WTC11 (cell line): Measurements from ENCODE around the gene TBC1D10B. TPM values are rescaled to one million over a fixed set of nuclear protein-coding genes. Genes with fewer than 3 reads are reported as not detected.

Experiments used
- ATAC-seq: fragments of 200-7000 bp; cut with Tn5 transposase; 2 replicates; pipeline ENCODE4 v1.10.0; 2021; ENCODE audit warnings: mild to moderate bottlenecking, moderate library complexity
- CTCF ChIA-PET: fragments of 300-600 bp; sonication (Branson Sonifier 250); formaldehyde crosslinking; loops from one replicate; lab custom pipeline; 2021; ENCODE audit warnings: antibody characterized with exemption; lab: Charles Lee
- POLR2A ChIA-PET: fragments of 350-600 bp; sonication (Branson Sonifier 250); formaldehyde crosslinking; loops from one replicate; lab custom pipeline; 2021; ENCODE audit warnings: antibody characterized with exemption; lab: Charles Lee
- DNase-seq: peaks from one replicate; pipeline ENCODE4 v3.0.0; 2021; ENCODE audit warnings: low spot score
- H3K27ac Mint-ChIP-seq: 2 replicates; pipeline ENCODE4 v1.8.0; 2021; ENCODE audit warnings: mixed read lengths
- H3K27me3 Mint-ChIP-seq: 2 replicates; pipeline ENCODE4 v1.8.0; 2021; ENCODE audit warnings: low read depth, mild to moderate bottlenecking, moderate library complexity, mixed read lengths
- H3K36me3 Mint-ChIP-seq: 2 replicates; pipeline ENCODE4 v1.8.0; 2021; ENCODE audit warnings: mixed read lengths
- H3K4me1 Mint-ChIP-seq: 2 replicates; pipeline ENCODE4 v1.8.0; 2022; ENCODE audit warnings: mixed read lengths
- H3K4me3 Mint-ChIP-seq: 2 replicates; pipeline ENCODE4 v1.8.0; 2021; ENCODE audit warnings: mild to moderate bottlenecking, moderate library complexity, mixed read lengths
- H3K9me3 Mint-ChIP-seq: 2 replicates; pipeline ENCODE4 v1.8.0; 2021; ENCODE audit warnings: mixed read lengths
- E2F4 ChIP-seq: sonication (generic); formaldehyde crosslinking; IDR thresholded peaks from 2 replicates; pipeline ENCODE4 v1.8.1; 2022; ENCODE audit warnings: low read depth, mild to moderate bottlenecking, moderate library complexity, missing genetic modification reagents, borderline replicate concordance
- E2F5 ChIP-seq: sonication (generic); formaldehyde crosslinking; IDR thresholded peaks from 2 replicates; pipeline ENCODE4 v1.8.1; 2022; ENCODE audit warnings: mild to moderate bottlenecking, moderate library complexity, missing genetic modification reagents
- ESRRA ChIP-seq: sonication (generic); formaldehyde crosslinking; IDR thresholded peaks from 2 replicates; pipeline ENCODE4 v1.8.1; 2022; ENCODE audit warnings: mild to moderate bottlenecking, missing genetic modification reagents, borderline replicate concordance
- FOXP4 ChIP-seq: sonication (generic); formaldehyde crosslinking; IDR thresholded peaks from 2 replicates; pipeline ENCODE4 v1.8.0; 2022; ENCODE audit warnings: mild to moderate bottlenecking, missing genetic modification reagents
- GABPB1 ChIP-seq: sonication (generic); formaldehyde crosslinking; IDR thresholded peaks from 2 replicates; pipeline ENCODE4 v1.8.1; 2023; ENCODE audit warnings: mild to moderate bottlenecking, missing genetic modification reagents
- GRHL2 ChIP-seq: fragments of 250-450 bp; sonication (Bioruptor Pico); IDR thresholded peaks from 2 replicates; pipeline ENCODE4 v1.8.0; 2022; ENCODE audit warnings: mild to moderate bottlenecking, moderate library complexity; ENCODE audit not compliant: insufficient replicate concordance, severe bottlenecking
- HMGA2 ChIP-seq: fragments of 250-450 bp; sonication (Bioruptor Pico); IDR thresholded peaks from 2 replicates; pipeline ENCODE4 v1.4.0; 2021; ENCODE audit warnings: mild to moderate bottlenecking, moderate library complexity
- MXD4 ChIP-seq: fragments of 250-450 bp; sonication (Bioruptor Pico); IDR thresholded peaks from 2 replicates; pipeline ENCODE4 v1.8.0; 2021; ENCODE audit warnings: mild to moderate bottlenecking, moderate library complexity, borderline replicate concordance
- NFATC4 ChIP-seq: fragments of 250-450 bp; sonication (Bioruptor Pico); IDR thresholded peaks from 2 replicates; pipeline ENCODE4 v1.9.0; 2021; ENCODE audit warnings: mild to moderate bottlenecking
- NR1H2 ChIP-seq: sonication (generic); formaldehyde crosslinking; IDR thresholded peaks from 2 replicates; pipeline ENCODE4 v1.9.0; 2021; ENCODE audit warnings: mild to moderate bottlenecking, moderate library complexity, missing genetic modification reagents
- NR2C2 ChIP-seq: sonication (generic); formaldehyde crosslinking; IDR thresholded peaks from 2 replicates; pipeline ENCODE4 v1.8.0; 2022; ENCODE audit warnings: mild to moderate bottlenecking, missing genetic modification reagents
- TP53 ChIP-seq: sonication (generic); formaldehyde crosslinking; IDR thresholded peaks from 2 replicates; pipeline ENCODE4 v1.8.1; 2023; ENCODE audit warnings: mild to moderate bottlenecking, missing genetic modification reagents
- ZNF219 ChIP-seq: sonication (generic); formaldehyde crosslinking; IDR thresholded peaks from 2 replicates; pipeline ENCODE4 v1.8.0; 2023; ENCODE audit warnings: missing genetic modification reagents, mild to moderate bottlenecking, borderline replicate concordance
- total RNA-seq: library from RNA; stranded (reverse); gene quantifications from 3 replicates; pipeline ENCODE4 v1.2.3, GENCODE V29; 2021
- TF ChIP-seq, protein P1 (sequence below): sonication (generic); formaldehyde crosslinking; IDR thresholded peaks from 2 replicates; pipeline ENCODE4 v1.8.0; 2023; ENCODE audit warnings: missing genetic modification reagents
- TF ChIP-seq, protein P2 (sequence below): fragments of 200-600 bp; IDR thresholded peaks from 2 replicates; pipeline ENCODE4 v1.8.0; 2022; ENCODE audit warnings: antibody characterized with exemption
- TF ChIP-seq, protein P3 (sequence below): sonication (generic); formaldehyde crosslinking; IDR thresholded peaks from 2 replicates; pipeline ENCODE4 v1.8.1; 2023; ENCODE audit warnings: mild to moderate bottlenecking, missing genetic modification reagents, moderate library complexity
- TF ChIP-seq, protein P4 (sequence below): fragments of 250-450 bp; sonication (Bioruptor Pico); conservative IDR thresholded peaks from 2 replicates; pipeline ENCODE4 v1.9.0; 2021; ENCODE audit warnings: mild to moderate bottlenecking
- TF ChIP-seq, protein P5 (sequence below): fragments of 250-450 bp; sonication (Bioruptor Pico); IDR thresholded peaks from 2 replicates; pipeline ENCODE4 v1.9.0; 2021; ENCODE audit warnings: mild to moderate bottlenecking, borderline replicate concordance

Gene TBC1D10B
- total RNA-seq, 1 experiment from 2014 or later: 40.5 TPM

- CTCF ChIA-PET: no interaction called here
- DNase-seq (no peak), ATAC-seq (no peak)
- H3K4me1 Mint-ChIP-seq: peaks cover 9% of the 10 kb centered on the region
- no peaks in the 10 kb centered on the region for H3K9me3 Mint-ChIP-seq
- no peak for TF ChIP-seq NR2C2
- TF ChIP-seq NR1H2 (CRISPR knock-in tag): no peak
- TF ChIP-seq, protein P1, sequence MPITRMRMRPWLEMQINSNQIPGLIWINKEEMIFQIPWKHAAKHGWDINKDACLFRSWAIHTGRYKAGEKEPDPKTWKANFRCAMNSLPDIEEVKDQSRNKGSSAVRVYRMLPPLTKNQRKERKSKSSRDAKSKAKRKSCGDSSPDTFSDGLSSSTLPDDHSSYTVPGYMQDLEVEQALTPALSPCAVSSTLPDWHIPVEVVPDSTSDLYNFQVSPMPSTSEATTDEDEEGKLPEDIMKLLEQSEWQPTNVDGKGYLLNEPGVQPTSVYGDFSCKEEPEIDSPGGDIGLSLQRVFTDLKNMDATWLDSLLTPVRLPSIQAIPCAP (CRISPR knock-in tag): no peak
- TF ChIP-seq ZNF219: no peak
- no peak for TF ChIP-seq E2F4
- no peak overlapping the region for H3K4me3 Mint-ChIP-seq
- H3K36me3 Mint-ChIP-seq: 0 out of 2 replicates have a peak, but pooled peaks cover 2% of the 10 kb centered on the region
- POLR2A ChIA-PET: no interaction called here
- peaks cover 13% of the 10 kb centered on the region for H3K27me3 Mint-ChIP-seq
- H3K27ac Mint-ChIP-seq: no peak overlapping the region
Measured at GRCh38 chr16:30380803-30381208, 10.5 kb upstream of the TBC1D10B start.

- ChIA-PET CTCF (no interaction called here), POLR2A (no interaction called here)
- H3K4me1 Mint-ChIP-seq: peaks cover 14% of the 10 kb centered on the region
- peaks cover 8% of the 10 kb centered on the region for H3K27me3 Mint-ChIP-seq
- H3K9me3 Mint-ChIP-seq: no peaks in the 10 kb centered on the region
- no peak for DNase-seq
- no peak for ATAC-seq
- H3K36me3 Mint-ChIP-seq: 0 out of 2 replicates have a peak, but pooled peaks cover 2% of the 10 kb centered on the region
- H3K4me3 Mint-ChIP-seq: peak overlapping the region; percentile 96
- peak overlapping the region; percentile 46 for H3K27ac Mint-ChIP-seq
- TF ChIP-seq, protein P2, sequence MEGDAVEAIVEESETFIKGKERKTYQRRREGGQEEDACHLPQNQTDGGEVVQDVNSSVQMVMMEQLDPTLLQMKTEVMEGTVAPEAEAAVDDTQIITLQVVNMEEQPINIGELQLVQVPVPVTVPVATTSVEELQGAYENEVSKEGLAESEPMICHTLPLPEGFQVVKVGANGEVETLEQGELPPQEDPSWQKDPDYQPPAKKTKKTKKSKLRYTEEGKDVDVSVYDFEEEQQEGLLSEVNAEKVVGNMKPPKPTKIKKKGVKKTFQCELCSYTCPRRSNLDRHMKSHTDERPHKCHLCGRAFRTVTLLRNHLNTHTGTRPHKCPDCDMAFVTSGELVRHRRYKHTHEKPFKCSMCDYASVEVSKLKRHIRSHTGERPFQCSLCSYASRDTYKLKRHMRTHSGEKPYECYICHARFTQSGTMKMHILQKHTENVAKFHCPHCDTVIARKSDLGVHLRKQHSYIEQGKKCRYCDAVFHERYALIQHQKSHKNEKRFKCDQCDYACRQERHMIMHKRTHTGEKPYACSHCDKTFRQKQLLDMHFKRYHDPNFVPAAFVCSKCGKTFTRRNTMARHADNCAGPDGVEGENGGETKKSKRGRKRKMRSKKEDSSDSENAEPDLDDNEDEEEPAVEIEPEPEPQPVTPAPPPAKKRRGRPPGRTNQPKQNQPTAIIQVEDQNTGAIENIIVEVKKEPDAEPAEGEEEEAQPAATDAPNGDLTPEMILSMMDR: no peak
- TF ChIP-seq MXD4: no peak
- no peak for TF ChIP-seq E2F5 (CRISPR knock-in tag)
- no peak for TF ChIP-seq HMGA2 (CRISPR knock-in tag)
- TF ChIP-seq GABPB1 (CRISPR knock-in tag): no peak
- no peak for TF ChIP-seq NFATC4 (CRISPR knock-in tag)
- TF ChIP-seq, protein P3, sequence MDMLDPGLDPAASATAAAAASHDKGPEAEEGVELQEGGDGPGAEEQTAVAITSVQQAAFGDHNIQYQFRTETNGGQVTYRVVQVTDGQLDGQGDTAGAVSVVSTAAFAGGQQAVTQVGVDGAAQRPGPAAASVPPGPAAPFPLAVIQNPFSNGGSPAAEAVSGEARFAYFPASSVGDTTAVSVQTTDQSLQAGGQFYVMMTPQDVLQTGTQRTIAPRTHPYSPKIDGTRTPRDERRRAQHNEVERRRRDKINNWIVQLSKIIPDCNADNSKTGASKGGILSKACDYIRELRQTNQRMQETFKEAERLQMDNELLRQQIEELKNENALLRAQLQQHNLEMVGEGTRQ (CRISPR knock-in tag): no peak
- TF ChIP-seq, protein P4, sequence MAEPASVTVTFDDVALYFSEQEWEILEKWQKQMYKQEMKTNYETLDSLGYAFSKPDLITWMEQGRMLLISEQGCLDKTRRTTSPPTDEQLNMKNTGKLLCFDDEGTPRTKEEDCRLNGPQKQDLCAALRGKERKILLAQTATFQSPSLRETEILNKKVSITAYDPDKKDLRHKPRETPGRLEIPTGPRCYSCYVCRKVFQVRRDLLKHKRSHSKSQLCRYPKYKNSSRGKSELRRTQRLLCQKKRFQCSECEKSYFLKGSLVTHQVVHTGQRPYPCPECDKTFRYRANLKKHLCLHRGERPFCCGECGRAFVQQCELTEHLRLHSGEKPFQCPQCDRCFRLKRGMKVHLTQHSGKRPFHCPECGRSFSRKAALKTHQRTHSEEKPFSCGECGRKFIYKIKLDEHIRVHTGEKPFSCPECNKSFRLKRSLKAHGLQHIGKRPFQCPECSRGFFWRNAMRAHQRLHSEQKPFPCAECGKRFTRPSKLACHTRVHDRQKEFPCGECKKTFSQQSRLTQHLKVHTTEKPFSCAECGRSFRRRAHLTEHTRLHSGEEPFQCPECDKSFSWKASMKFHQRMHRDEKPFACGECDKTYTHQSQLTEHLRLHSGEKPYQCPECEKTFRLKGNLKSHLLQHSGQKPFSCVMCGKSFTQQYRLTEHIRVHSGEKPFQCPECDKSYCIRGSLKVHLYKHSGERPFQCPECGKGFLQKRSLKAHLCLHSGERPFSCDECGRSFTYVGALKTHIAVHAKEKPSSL (CRISPR knock-in tag): no peak
- TF ChIP-seq FOXP4: no peak
- TF ChIP-seq, protein P5, sequence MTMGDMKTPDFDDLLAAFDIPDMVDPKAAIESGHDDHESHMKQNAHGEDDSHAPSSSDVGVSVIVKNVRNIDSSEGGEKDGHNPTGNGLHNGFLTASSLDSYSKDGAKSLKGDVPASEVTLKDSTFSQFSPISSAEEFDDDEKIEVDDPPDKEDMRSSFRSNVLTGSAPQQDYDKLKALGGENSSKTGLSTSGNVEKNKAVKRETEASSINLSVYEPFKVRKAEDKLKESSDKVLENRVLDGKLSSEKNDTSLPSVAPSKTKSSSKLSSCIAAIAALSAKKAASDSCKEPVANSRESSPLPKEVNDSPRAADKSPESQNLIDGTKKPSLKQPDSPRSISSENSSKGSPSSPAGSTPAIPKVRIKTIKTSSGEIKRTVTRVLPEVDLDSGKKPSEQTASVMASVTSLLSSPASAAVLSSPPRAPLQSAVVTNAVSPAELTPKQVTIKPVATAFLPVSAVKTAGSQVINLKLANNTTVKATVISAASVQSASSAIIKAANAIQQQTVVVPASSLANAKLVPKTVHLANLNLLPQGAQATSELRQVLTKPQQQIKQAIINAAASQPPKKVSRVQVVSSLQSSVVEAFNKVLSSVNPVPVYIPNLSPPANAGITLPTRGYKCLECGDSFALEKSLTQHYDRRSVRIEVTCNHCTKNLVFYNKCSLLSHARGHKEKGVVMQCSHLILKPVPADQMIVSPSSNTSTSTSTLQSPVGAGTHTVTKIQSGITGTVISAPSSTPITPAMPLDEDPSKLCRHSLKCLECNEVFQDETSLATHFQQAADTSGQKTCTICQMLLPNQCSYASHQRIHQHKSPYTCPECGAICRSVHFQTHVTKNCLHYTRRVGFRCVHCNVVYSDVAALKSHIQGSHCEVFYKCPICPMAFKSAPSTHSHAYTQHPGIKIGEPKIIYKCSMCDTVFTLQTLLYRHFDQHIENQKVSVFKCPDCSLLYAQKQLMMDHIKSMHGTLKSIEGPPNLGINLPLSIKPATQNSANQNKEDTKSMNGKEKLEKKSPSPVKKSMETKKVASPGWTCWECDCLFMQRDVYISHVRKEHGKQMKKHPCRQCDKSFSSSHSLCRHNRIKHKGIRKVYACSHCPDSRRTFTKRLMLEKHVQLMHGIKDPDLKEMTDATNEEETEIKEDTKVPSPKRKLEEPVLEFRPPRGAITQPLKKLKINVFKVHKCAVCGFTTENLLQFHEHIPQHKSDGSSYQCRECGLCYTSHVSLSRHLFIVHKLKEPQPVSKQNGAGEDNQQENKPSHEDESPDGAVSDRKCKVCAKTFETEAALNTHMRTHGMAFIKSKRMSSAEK (CRISPR knock-in tag): no peak
- no peak for TF ChIP-seq ESRRA (CRISPR knock-in tag)
- no peak for TF ChIP-seq TP53 (CRISPR knock-in tag)
- TF ChIP-seq GRHL2: no peak
- TF ChIP-seq E2F4: no peak
Measured at GRCh38 chr16:30380072-30380802, 9.9 kb upstream of the TBC1D10B start.
